Omental fat pad (tissue), 4 donors: Measurements from ENCODE around the gene TOGARAM1. TPM values are rescaled to one million over a fixed set of nuclear protein-coding genes. Genes with fewer than 3 reads are reported as not detected.

Source experiments
- ATAC-seq: fragments of 150-250 bp; one replicate; pipeline ENCODE4 v1.9.1; 2016; ENCODE audit warnings: mild to moderate bottlenecking, moderate library complexity; ENCODE audit not compliant: low FRiP score
- DNase-seq: peaks from one replicate; pipeline ENCODE4 v3.0.0-alpha.2; 2019; ENCODE audit warnings: low spot score
- total RNA-seq, 4 donors: library from RNA; depleted of rRNA; stranded (reverse); fragments of >200 nt; gene quantifications; one replicate each; pipeline ENCODE4 v1.1.0, GENCODE V29; 2016
- TF ChIP-seq, protein P1 (sequence below), 3 donors: fragments of 450-650 bp; IDR thresholded peaks; one replicate each; pipeline ENCODE4 v1.5.1; 2016 to 2017; ENCODE audit warnings: antibody characterized with exemption in 3 of 3, mild to moderate bottlenecking in 3 of 3, moderate library complexity in 2 of 3

Gene TOGARAM1
- total RNA-seq, 4 donors from 2014 or later, result 12.2 to 25.3 (median 19.3) TPM

DNA sequence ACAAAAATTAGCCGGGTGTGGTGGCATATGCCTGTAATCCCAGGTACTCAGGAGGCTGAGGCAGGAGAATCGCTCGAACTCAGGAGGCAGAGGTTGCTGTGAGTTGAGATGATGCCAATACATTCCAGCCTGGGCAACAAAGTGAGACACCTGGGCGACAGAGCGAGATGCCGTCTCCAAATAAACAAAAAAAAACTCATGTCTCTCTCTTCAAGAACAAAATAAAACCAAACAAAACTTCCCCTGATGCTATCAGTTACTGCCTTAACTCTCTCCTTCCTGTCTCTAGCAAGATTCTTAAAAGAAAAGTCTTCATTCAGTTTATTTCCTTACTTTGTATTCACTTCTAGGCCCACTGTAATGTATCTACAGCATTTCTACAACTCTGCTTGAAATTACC, 21.0 kb upstream of the TOGARAM1 start:
- DNase-seq (no peak), ATAC-seq (no peak)
- TF ChIP-seq, protein P1, sequence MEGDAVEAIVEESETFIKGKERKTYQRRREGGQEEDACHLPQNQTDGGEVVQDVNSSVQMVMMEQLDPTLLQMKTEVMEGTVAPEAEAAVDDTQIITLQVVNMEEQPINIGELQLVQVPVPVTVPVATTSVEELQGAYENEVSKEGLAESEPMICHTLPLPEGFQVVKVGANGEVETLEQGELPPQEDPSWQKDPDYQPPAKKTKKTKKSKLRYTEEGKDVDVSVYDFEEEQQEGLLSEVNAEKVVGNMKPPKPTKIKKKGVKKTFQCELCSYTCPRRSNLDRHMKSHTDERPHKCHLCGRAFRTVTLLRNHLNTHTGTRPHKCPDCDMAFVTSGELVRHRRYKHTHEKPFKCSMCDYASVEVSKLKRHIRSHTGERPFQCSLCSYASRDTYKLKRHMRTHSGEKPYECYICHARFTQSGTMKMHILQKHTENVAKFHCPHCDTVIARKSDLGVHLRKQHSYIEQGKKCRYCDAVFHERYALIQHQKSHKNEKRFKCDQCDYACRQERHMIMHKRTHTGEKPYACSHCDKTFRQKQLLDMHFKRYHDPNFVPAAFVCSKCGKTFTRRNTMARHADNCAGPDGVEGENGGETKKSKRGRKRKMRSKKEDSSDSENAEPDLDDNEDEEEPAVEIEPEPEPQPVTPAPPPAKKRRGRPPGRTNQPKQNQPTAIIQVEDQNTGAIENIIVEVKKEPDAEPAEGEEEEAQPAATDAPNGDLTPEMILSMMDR (IDR thresholded peaks at IDR 0.05), result no peak

DNA sequence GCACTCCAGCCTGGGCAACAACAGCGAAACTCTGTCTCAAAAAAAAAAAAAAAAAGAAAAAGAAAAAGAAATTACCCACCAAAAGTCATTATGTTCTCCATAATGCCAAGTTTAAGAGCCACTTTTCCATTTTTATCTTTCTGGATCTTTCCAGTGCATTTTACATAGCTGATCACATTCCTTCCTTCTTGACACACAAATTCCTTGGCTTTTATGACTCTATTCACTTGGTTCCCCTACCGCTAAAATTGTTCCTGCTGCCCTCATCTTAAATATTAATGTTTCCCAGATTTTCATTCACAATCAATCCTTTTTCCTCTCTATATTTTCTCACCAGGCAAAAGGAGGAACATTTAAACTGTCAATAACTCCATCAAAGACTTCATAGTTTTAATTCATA, 20.4 kb upstream of the TOGARAM1 start:
- ATAC-seq (no peak), DNase-seq (no peak)
- TF ChIP-seq, protein P1 (IDR thresholded peaks at IDR 0.05), result no peak

DNA sequence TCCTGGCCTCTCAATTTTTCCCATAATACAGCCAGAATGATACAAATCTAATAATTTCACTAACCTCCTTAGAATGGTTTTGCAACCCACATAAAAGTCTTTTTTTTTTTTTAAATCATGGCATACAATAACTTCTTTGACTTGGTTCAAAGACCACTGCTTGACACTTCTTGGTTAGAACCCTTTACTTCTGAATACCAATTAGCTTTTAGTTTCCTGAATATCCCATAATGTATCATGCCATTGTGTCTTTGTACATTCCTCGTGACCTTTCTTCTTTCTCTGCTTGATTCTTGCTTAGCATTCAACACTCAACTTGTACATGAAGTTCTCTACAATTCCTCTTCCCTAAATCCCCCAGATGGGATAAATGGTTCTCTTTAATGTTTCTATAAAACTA, 19.6 kb upstream of the TOGARAM1 start:
- TF ChIP-seq, protein P1 (IDR thresholded peaks at IDR 0.05), result no peak
- DNase-seq (no peak), ATAC-seq (no peak)

DNA sequence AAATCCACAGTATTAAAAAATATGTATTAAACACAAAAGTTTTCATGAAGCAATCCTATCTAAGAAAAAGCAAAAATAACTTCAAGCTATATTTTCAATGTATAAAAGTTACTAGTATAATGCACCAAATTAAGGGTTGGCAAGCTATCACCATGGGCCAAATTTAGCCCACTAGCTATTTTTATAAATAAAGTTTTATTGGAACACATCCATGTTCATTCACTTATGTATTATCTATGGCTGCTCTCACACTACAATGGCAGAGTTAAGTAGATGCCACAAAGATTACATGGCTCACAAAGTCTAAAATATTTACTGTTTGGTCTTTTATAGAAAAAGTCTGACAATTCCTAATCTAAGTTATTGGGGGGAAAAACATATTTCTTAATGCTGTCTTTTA, 17.9 kb upstream of the TOGARAM1 start:
- DNase-seq (no peak), ATAC-seq (no peak)
- TF ChIP-seq, protein P1 (IDR thresholded peaks at IDR 0.05), result no peak

DNA sequence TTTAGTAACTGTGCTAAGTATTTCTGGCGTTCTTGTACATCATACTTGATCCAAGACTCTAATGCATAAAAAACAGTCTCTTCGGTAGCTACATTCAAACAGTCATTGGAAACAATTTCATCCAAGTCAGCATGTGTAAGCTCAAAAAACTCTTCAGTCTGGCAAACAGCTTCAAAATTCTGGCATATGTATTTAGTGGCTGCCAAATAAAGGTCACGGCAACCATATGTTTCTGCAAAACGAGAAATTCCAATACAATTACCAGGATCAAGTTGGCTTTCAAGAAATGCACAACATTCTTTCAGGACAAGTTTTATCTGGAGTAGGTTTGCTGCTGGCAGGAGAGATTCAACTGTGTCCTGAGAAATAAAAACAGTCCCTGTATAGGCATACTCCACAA, 16.7 kb upstream of the TOGARAM1 start:
- TF ChIP-seq, protein P1 (IDR thresholded peaks at IDR 0.05), result no peak
- DNase-seq, result no peak
- no peak for ATAC-seq

DNA sequence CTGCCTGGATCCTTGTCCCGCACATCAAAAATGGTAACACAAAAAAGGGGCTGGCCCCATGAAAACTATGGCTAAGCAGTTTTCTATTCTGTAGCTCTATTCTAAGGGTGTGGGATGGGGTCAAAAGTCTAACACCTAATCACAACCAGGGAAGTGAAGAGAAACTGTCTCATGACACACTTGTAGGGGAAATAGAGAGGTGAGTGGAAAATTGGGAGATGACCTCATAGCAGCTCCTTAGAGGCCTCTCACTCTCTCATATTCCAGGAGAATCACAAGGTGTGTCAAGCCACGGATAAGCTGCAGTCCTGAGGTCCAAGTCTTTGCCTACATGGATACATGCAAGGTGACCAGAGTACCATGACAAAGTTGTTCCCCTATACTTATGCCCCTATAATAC, 10.9 kb upstream of the TOGARAM1 start:
- ATAC-seq, result no peak
- DNase-seq, result no peak
- TF ChIP-seq, protein P1 (IDR thresholded peaks at IDR 0.05), result no peak

- no peak for ATAC-seq
Observed at GRCh38 chr14:44952391-44953110, 9.4 kb upstream of the TOGARAM1 start.

More at GRCh38 chr14:44952391-44953110, 9.4 kb upstream of the TOGARAM1 start:
- TF ChIP-seq, protein P1 (IDR thresholded peaks at IDR 0.05), result no peak
- DNase-seq, result no peak
